ENCODE data around the gene MBNL3.

DNA sequence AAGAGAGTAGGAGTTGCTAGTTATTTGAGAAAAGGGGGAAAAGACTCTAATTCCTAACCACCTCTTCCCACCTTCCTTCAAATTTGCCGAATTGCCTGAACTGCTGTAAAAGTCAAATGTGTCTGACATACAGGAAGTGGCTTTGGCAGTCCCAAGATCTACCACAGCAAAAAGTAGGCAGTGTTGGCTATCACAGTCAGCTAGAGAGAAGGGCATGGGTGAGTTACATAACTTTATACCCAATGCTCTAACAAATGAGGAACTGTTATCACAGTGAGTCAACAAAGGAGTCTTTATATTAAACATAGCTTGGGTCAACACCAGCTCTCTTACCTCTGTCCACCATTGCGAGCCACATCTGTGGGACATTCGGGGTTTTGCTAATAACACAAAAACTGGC, 2.4 kb upstream of the MBNL3 start:
- no peak for TF ChIP-seq JUND (IDR thresholded peaks at IDR 0.05)
- TF ChIP-seq CBX3 (IDR thresholded peaks at IDR 0.05; ENCODE audit: low read depth): no peak

Measured in HCT116 (cell line).